Left hindlimb (tissue), 1 donor: ENCODE measurements around the gene ALS2.
"Not testable (repeated sequence)": the region's sequence is repeated elsewhere in the genome, so short reads cannot be mapped to it uniquely, and the experiment has no call there.

Source experiments
- DNase-seq: peaks from one replicate; pipeline ENCODE4 v3.0.0-alpha.2; 2018

Gene ALS2

DNA sequence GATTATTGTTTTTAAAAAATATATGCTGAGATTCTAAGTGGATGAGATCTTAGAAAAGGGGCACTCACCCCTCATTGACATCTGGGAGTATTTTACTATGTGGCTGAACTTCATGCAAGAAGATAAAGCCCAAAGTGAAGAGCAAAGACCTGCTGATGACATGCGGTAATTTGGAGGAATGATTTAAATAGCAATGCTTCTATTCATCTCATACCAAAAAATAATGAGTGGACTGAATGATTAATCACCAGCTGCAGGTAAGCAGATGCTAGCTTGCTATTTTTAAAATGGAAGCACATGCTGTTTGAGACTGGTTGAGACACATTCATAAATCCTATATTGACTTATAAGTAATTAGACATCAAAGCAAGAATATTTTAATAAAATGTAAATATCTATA lies 12.9 kb upstream of the ALS2 start:
- DNase-seq: no peak

DNA sequence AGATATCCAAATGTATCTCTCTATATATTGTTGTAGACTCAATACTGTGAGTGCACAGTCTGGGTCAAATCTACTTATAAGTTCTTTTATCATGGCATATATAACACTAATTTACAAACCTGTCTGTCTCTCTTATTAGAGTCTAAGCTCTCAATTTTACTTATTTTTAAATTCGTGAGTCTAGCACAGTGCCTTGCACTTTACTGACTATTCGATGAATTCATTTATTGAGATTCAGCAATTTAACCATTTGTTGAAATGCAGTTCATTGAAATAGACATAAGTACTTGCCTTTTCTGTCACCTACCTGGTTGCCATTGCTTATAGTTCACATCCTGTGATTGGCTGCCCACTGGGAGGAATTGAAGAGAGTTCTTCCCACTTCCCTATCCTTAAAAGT lies 10.3 kb upstream of the ALS2 start:
- DNase-seq: no peak

DNA sequence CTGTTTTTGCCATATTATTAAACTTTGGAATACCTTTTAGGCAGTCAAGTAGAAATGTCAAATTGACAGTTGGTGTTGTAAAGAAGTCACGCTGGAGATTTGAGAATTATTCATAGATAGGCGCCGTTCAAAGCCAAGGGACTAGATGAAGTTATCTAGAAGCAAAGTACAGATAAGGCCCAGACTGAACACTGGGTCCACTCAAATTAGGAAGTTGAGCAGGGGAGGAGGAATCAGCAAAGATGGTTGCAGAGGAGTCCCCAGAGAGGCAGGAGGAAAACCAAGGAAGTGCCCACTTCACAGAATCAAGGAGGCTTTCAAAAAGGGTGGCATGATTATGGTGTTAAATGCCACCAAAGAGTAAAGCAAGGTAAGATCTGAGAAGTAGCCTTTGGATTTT lies 9.6 kb upstream of the ALS2 start:
- DNase-seq: no peak

DNA sequence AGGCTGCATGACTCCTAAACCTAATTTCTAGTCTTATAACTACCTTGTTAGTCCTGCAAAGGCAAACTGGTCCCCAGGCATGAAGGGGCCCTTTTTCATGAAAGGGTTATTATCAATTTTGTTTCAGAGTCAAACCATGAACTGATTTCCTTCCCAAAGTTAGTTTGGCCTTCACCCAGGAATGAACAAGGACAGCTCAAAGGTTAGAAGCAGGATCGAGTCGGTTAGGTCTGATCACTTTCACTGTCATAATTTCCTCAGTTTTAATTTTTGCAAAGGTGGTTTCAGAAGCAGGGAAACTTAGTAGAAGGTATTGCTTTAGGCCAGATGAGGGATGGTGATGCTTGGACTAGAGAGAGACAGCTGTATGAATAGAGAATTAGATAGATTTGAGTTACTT lies 8.7 kb upstream of the ALS2 start:
- no peak for DNase-seq

DNA sequence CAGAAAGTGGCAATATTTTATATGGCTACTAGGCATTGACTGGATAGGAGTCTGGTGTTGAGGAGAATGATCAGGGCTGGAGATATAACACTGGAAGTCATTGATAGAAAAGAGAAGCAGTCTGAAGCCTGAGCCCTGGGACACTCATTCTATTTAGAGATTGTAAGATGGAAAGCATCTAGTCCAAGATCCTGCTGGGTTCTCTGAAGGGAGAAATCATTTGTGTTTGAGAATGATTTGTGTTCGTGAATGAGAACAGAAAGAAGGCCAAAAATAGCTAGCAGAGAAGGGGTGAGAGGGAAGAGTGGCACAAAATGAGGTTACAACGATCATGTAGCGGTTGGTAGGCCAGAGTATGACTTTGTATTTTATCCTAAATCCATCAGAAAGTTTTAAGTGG lies 7.6 kb upstream of the ALS2 start:
- no peak for DNase-seq

DNA sequence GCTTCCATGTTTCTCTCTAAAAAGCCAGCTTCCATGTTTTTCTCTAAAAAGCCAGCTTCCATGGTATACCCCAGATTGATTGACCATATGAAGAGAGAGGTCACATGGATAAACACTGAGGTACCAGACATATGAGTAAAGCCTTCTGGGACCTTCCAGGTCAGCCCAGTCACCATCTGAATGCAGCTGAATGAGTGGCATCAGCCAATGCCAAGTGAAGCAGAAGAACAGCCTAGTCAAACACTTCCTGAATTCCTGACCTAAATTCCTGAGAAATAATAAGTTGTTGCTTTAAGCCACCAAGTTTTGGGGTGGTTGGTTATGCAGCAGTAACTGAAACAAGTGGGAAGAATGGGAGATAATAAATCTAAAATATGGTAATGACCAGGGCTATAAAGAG lies 5.7 kb upstream of the ALS2 start:
- DNase-seq: no peak

DNA sequence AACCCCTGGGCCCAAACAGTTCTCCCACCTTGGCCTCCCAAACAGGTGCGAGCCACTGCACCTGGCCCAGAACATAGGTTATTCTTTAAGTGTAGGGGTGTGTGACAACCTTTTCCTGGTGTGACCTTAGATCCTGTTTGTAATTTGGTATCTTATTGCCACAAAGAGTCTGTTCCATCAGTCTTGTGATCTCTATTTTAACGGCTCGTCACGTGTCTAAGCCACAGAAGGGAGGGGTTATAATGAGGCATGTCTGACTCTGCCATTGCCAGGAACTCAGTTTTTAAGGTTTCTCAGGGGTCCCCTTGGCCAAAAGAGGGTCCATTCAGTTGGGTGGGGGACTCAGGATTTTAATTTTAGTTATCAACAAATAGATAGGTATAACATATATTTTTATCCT lies 4.4 kb upstream of the ALS2 start:
- DNase-seq: no peak

DNA sequence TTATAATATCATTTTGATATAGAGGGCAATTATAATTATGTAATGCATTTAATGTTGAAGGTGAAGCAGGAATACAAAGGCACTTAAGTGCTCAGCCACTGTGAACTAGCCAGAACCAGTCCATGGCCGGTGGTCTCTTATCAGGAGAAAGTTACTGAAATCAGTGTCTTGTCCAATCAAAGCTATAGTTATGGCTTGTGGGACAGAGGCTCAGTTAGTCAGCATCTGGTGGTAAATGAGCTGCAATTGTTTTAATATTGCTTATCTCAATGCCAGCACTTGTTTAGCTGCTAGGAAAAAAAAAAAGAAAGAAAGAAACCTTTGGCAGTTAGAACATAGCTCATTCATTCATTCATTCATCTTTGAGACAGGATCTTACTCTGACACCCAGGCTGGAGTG lies 3.8 kb upstream of the ALS2 start:
- no peak for DNase-seq

DNA sequence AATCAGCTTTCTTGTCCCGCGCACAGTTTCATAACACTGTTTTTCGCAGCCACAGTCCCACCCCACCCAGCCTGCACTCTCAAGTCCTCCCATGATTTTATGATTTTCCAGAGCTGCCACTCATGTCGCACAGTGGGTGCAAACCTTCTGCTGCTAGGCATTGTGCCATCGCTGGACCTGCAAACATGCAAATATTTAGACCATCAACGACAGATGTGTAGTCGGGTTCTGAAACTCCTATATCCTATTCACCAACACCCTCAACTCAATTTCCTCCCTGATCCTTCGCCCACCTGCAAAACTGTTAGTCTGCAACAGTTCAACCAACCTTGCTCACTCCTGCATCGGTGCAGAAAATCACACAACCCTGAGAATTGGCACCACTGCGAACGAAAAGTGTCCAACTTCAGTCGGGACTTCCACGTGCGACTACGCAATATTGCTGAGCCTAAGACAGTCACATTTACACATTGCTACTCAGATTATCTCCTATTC lies 871 bp upstream of the ALS2 start:
- peak; percentile 43 for DNase-seq

DNA sequence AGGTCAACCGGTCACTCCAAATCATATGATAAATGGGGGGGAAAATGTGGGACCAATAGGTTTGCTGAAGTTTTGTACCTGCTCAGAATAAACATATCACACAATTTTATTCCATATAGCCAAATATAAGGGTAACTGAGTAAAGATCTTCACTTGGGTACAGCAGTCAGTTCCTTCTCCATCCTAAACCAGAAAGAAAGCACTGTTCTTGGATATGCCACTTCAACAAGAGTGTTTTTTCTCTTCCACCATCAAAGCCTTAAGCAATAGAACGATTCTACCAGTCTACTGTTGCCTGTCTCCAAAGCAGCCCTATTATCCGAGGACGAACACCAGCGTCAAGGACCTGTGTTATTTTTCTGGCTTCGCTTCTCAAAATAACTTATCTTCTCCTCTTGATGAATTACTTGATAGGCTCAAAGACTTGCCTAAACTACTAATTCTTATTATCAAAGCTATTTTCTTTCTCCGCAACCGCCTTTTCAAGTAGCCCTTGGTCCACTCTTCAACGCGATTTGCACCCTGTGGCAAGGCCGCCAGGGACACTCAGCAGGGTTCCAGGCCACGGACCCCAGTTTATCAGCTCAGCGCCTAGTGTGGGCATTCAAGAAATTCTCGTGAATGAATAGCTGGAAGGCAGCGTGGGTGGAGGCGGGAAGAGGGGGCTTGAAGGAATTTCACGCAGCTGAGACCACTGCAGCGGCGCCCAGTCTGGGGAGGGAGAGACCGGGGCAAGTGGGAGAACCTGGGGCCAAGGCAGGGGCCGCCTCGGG lies 646 bp downstream of the ALS2 start:
- DNase-seq: peak; percentile 37

DNA sequence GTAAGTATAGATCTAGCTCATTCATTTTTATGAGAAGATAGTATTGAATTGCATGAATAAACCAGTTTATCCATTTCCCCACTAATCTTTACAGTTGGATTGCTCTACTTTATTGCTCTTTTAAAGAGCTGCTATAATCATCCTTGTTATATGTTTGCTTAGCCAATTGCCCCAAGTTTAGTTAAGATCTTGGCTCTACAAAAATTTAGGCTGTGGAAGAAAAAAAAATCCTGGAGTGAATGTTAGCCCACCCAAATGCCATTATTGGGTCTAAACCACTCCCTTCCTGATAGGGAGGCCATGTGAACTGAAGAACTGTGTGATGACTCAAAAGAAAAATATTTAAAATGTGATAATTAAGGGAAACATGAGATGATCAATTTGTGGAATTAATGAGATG lies 2.9 kb downstream of the ALS2 start:
- DNase-seq: no peak

DNA sequence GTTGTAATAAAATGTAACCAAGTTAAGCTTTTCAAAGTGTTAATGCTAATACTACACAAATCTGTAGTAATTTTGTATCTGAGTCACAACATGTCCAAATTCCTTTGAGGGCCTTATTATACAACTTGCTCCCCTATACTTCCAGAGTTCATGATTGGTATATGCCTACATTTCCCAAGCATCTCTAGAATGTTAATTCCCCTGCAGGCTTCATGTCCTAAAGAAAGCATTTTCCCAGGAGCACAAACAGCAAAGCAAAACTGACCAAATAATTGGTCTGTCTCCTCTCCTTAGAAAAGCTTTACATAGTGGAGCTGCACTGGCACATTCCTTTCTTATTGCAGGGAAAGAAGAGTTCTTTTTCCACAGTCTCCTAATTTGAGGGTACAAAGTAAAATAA lies 3.7 kb downstream of the ALS2 start:
- no peak for DNase-seq

DNA sequence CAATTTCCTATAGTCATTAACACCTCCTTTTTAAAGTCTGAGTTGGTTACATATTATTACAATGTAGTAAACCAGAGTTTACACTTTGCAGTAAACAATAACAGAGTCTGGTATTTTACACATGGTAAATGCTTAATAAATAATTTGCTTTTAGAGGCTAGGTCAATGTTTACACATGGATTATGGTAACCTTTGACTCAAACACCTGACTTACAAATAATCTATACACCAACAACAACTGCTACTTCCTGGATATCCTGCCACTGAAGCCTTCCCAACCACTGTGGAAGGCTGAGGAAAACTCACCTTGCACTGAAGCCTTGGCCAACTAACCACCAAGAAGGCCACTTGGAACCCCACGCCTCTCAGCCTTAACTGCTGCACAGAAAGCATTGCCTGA lies 5.4 kb downstream of the ALS2 start:
- DNase-seq: no peak

DNA sequence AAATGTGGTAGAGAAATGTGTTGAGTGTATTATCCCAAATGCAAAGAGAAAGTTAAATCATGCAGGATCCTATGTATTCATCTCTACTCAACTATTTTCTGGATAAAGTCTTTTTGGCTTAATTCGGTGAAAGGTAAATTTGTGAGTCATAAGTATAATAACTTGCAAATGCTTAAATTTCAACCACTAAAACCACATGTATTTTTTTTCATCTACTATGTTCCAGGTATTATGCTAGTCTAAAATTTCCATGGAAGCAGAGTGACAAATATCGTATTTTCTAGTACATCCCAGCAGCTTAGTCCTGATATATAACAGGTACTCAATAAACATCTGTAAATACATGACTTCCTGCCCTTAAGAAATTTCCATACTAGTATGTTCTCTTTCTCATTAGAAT lies 6.2 kb downstream of the ALS2 start:
- no peak for DNase-seq

DNA sequence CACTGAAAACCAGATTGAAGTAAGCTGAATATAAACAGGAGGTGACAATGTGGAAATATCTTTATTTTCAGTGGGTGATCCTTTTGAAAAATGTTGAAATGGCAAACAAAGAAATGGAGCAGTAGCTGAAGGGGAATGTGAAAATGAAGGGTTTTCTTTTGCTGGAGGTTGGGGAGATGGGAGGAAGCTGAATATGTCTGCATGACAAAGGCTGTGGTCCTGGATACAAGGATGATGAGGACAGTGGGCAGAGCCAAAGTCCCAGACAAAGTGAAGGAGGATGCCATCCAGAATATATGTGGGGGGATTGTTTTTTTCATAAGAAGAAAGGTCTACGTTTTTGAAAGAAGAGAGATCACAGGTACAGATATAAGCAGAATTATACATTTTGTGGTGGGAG lies 6.7 kb downstream of the ALS2 start:
- no peak for DNase-seq

DNA sequence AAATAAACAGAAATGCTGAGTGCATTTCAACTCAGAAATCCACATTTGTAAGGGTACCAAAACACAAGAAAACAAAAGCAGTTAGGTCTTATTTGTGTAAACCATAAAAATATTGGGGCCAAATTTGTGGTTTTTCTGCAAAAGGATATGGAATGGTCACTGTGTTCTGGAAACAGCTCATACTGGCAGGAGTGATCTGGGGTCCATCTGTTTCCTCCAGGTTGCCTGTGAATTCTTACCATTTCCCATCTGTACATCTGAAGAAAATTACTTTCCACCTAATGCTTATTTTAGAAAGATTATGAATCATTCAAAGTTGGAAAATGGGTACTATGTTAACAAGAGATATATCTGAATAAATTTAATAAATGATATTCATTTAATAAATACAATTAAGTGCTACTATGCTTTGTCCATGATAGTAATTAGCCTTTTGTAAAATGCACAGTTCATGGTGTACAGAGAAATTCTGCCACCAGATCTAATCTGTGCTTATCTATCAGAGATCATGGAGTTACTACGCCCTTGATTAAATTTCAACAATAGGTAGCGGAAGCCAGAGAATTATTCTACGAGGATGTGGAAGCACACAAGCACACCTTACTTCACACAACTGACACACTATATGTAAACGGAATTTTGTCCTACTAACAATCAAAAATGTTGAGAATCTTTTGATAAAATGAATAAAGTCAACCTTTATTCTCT lies 10.9 kb downstream of the ALS2 start:
- DNase-seq: no peak

DNA sequence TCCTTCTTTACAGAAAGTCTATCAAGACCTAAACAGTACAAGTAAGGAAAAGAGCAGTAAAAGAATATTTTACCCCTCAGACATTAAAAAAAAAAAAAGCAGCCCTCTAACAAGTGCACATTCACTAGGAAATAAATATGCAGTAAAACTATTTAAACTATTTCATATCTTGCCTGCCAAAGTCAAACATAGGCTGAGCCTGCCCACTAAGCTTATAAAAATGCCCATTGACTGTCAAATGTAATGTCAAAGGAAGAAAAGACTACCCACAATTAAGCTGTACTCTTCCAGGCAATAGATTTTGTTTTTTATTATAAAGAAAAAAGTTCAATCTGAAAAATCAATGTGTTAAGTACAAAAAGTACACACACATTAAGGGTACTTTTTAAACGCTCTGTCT lies 11.8 kb downstream of the ALS2 start:
- no peak for DNase-seq

DNA sequence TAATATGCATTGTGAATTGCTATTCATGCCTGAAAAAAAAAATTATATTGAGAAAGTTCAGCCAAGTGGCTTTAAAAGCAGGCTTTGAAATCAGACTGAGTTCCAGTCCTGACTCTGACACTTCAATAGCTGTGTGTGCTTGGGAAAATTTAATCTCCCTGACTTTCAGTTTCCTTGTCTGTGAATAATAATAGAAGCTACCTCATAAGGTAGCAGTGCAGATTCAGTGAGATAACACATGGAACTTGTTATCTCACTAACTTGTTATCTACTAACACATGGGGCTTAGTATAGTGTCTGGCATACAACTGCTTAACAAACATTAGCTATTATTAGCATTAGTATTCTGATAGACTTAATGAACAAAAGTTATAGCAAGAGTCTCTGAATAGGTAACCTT lies 14.9 kb downstream of the ALS2 start:
- DNase-seq: no peak

DNA sequence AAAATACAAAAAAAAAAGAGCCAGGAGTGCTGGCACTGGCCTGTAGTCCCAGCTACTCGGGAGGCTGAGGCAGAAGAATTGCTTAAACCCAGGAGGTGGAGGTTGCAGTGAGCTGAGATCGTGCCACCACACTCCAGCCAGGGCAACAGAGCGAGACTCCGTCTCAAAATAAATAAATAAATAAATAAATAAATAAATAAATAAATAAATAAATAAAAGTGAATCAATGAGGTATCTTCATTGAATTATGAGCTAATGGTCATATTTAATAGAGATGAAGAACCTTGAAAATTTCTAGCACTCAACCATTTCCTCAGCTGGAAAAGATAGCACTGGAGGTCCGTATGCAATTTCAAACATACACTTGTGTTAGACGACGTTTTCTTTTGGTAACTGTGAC lies 16.3 kb downstream of the ALS2 start:
- DNase-seq: not testable (repeated sequence)

DNA sequence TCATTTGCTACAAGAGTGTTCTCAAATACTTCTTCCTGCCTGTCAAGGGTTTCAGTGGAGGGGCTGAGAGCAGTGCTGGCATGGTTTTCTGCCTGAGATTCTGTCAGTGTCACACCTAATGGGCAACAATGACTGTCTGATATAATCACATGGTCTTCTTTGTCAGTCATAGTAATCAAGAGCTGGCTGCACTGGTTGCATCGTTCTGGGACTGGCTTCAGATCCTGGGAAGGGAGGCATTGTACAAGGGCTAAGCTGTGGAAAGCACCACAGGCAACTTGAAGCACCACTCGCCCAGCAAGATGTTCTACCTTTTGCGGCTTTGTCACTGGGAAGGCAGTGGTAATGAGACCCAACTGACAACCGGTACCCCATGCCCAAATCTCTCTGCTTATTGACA lies 19.6 kb downstream of the ALS2 start:
- no peak for DNase-seq

DNA sequence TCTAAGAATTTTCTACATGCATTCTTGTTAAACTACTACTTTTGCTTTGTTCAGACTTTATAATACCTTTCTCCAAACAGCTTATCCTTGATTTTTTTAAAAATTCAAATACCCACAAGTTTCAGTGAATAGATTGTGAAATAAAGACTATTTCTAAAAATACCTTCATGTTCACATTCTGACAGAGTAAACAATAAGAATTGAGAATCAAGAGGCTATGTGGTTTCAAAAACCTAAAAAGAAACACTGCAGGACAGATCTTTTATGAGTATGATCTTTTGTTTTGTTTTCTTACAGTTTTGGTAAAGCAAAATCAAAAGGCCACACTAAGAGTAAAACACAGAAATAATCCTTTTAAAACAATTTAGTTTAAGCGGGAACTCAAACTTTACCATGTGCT lies 21.2 kb downstream of the ALS2 start:
- DNase-seq: no peak

DNA sequence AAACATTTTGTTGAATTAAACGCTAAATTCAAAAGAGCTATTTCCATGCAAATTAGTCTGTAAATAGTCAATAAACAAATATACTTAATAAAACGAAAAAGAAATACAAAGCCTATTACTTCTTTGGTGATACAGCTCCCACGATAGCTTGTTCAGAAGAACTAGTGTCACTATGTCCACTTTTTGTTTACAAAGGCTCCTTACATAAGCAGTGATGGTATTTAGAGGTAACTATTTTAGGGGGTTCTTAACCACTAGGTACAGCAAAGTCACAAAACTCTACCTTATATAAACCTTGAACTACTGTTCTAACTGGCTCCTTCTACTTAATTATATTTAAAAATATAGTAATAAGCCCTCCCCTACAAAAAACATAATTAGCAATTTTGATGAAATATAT lies 21.9 kb downstream of the ALS2 start:
- DNase-seq: no peak

DNA sequence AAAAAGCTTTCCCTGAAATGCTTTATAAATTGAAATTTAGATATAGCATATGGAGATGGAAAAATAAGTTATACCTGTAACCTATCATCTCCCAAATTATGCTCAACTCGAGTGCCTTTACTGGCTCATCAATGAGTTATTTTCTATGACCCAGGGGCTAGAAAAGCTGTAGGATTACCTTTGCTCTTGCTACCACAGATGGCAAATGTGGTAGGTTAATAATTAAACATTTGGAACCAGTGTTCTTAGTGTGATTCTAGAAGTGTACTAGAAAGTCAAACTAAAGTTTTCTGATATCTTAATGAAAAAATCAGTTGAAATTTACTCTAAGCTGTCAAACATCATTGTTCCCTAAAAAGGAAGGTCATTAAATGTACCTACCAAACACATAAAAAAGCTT lies 22.5 kb downstream of the ALS2 start:
- no peak for DNase-seq

DNA sequence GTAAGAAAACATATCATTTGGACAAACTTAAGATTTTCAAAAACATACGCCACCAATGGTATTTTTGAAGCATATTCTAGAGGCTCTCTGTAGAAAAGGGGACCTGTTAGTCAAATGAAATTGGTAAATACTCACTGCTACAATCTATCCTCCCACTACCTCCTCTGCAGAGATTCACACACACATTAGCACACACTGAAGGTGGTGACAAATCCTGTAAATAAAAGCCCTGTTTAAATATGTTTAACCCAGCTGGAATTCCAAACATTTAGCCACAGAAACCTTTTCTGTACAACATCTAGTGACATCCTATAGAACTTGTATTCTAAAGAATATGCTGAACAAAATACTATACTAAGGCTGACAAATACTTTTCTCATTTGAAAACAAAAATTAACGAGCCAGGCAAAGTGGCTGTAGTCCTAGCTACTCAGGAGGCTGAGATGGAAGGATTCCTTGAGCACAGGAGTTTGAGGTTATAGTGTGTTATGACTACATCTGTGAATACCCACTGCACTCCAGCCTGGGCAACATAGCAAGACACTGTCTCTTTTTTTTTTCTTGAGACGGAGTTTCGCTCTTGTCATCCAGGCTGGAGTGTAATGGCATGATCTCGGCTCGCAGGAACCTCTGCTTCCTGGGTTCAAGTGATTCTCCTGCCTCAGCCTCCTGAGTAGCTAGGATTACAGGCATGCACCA lies 25.9 kb downstream of the ALS2 start:
- DNase-seq: no peak
